H1 (cell line): ENCODE results near the gene TLE5. TPM values are rescaled to one million over a fixed set of nuclear protein-coding genes. Genes with fewer than 3 reads are reported as not detected.

Experiments used
- CTCF ChIA-PET: fragments of 300-600 bp; sonication (Branson Sonifier 250); formaldehyde crosslinking; loops from one replicate; lab custom pipeline; 2021; ENCODE audit not compliant: partially characterized antibody; lab: Charles Lee
- POLR2A ChIA-PET: fragments of 300-600 bp; sonication (Branson Sonifier 250); formaldehyde crosslinking; loops from one replicate; lab custom pipeline; 2021; ENCODE audit warnings: inconsistent platforms; ENCODE audit not compliant: partially characterized antibody; lab: Charles Lee
- DNase-seq, 2 experiments: peaks; one replicate each; pipeline versions ENCODE4 v3.0.0 to v3.0.0-alpha.2; 2010 to 2022; ENCODE audit warnings: low spot score in 2 of 2, low read depth in 1 of 2, mixed read lengths in 1 of 2
- FAIRE-seq: peaks from 2 replicates; lab custom pipeline; 2011; peaks lifted over from hg19 to GRCh38; lab: Jason Lieb, UNC
- H2AFZ ChIP-seq: 2 replicates; pipeline ENCODE4 v1.8.1; 2012; ENCODE audit warnings: low read length, inconsistent platforms
- H2AK5ac ChIP-seq: 2 replicates; pipeline ENCODE4 v1.6.1; 2013; ENCODE audit warnings: low read depth, low read length
- H2BK120ac ChIP-seq: replicated peaks from 2 replicates; pipeline ENCODE3; 2013; ENCODE audit warnings: low read depth, low read length, inconsistent platforms
- H2BK12ac ChIP-seq: 2 replicates; pipeline ENCODE4 v1.6.1; 2013; ENCODE audit warnings: low read depth, low read length
- H2BK15ac ChIP-seq: 2 replicates; pipeline ENCODE4 v1.6.1; 2013; ENCODE audit warnings: low read length
- H2BK20ac ChIP-seq: 2 replicates; pipeline ENCODE4 v1.6.1; 2013; ENCODE audit warnings: low read length
- H2BK5ac ChIP-seq: 2 replicates; pipeline ENCODE4 v1.6.1; 2013; ENCODE audit warnings: low read depth, low read length
- H3K14ac ChIP-seq: 2 replicates; pipeline ENCODE4 v1.6.1; 2013; ENCODE audit warnings: inconsistent platforms; ENCODE audit not compliant: insufficient read length
- H3K18ac ChIP-seq: 2 replicates; pipeline ENCODE4 v1.6.1; 2013; ENCODE audit warnings: low read length; ENCODE audit errors: extremely low read depth
- H3K23ac ChIP-seq: 2 replicates; pipeline ENCODE4 v1.6.1; 2013; ENCODE audit warnings: inconsistent platforms; ENCODE audit not compliant: insufficient read length
- H3K23me2 ChIP-seq: 2 replicates; pipeline ENCODE4 v1.6.1; 2013; ENCODE audit warnings: low read depth, low read length
- H3K27ac ChIP-seq: 2 replicates; pipeline ENCODE4 v1.6.1; 2011; ENCODE audit warnings: low read depth, low read length, inconsistent platforms
- H3K27me3 ChIP-seq, 4 experiments: replicated peaks in 1 of 4; 1 replicate in 1 of 4; 2 replicates in 3 of 4; pipeline versions ENCODE4 v1.6.1 to v1.8.1; 2011 to 2013; ENCODE audit warnings: low read length in 3 of 4, mild to moderate bottlenecking in 3 of 4, inconsistent platforms in 2 of 4, mixed read lengths in 2 of 4, moderate library complexity in 1 of 4; ENCODE audit not compliant: control insufficient read depth in 3 of 4, insufficient read depth in 3 of 4; ENCODE audit errors: extremely low read depth in 1 of 4
- H3K36me3 ChIP-seq, 4 experiments: 2 replicates each; pipeline versions ENCODE4 v1.6.1 to v1.8.1; 2011 to 2013; ENCODE audit warnings: mild to moderate bottlenecking in 4 of 4, low read length in 3 of 4, moderate library complexity in 2 of 4, control low read depth in 1 of 4, inconsistent platforms in 1 of 4; ENCODE audit not compliant: insufficient read depth in 4 of 4, control insufficient read depth in 2 of 4
- H3K4ac ChIP-seq: replicated peaks from 2 replicates; pipeline ENCODE3; 2013; ENCODE audit warnings: low read length, low read depth, mixed read lengths, inconsistent platforms; ENCODE audit not compliant: insufficient read length
- H3K4me1 ChIP-seq, 4 experiments: replicated peaks in 1 of 4; 1 replicate in 1 of 4; 2 replicates in 3 of 4; pipeline versions ENCODE4 v1.6.1 to v1.8.1; 2011 to 2013; ENCODE audit warnings: low read length in 3 of 4, inconsistent platforms in 2 of 4, mixed read lengths in 1 of 4; ENCODE audit not compliant: insufficient read depth in 4 of 4, control insufficient read depth in 3 of 4
- H3K4me2 ChIP-seq, 2 experiments: 2 replicates each; pipeline versions ENCODE4 v1.6.1 to v1.8.1; 2011 to 2013; ENCODE audit warnings: low read depth in 2 of 2, low read length in 2 of 2, control low read depth in 1 of 2, inconsistent platforms in 1 of 2, mild to moderate bottlenecking in 1 of 2; ENCODE audit not compliant: insufficient read depth in 1 of 2
- H3K4me3 ChIP-seq, 4 experiments: fragments of 200-600, 300-600 bp in 1 of 4; sonication (generic), shearing (Covaris generic), sonication (Bioruptor Twin) in 1 of 4; 2 replicates each; pipeline versions ENCODE4 v1.5.1 to v1.8.1; 2011 to 2016; ENCODE audit warnings: low read length in 4 of 4, low read depth in 3 of 4, control low read depth in 2 of 4, inconsistent platforms in 2 of 4, mild to moderate bottlenecking in 2 of 4, mixed read lengths in 1 of 4, moderate library complexity in 1 of 4; ENCODE audit not compliant: insufficient read depth in 2 of 4; ENCODE audit errors: extremely low read depth in 1 of 4
- H3K56ac ChIP-seq: replicated peaks from 2 replicates; pipeline ENCODE3; 2013; ENCODE audit warnings: low read depth, mild to moderate bottlenecking, mixed read lengths, low read length, inconsistent platforms; ENCODE audit not compliant: insufficient read length
- H3K79me1 ChIP-seq: 2 replicates; pipeline ENCODE4 v1.6.1; 2013; ENCODE audit warnings: low read depth, low read length, control low read depth
- H3K79me2 ChIP-seq, 2 experiments: 2 replicates each; pipeline versions ENCODE4 v1.6.1 to v1.8.1; 2012 to 2013; ENCODE audit warnings: low read length in 2 of 2, mild to moderate bottlenecking in 2 of 2, inconsistent platforms in 1 of 2; ENCODE audit not compliant: insufficient read depth in 2 of 2, control insufficient read depth in 1 of 2
- H3K9ac ChIP-seq, 4 experiments: replicated peaks in 1 of 4; 1 replicate in 1 of 4; 2 replicates in 3 of 4; pipeline versions ENCODE4 v1.6.1 to v1.8.1; 2011 to 2013; ENCODE audit warnings: low read depth in 3 of 4, low read length in 3 of 4, control low read depth in 2 of 4, mild to moderate bottlenecking in 2 of 4, moderate library complexity in 2 of 4, inconsistent platforms in 1 of 4; ENCODE audit errors: extremely low read depth in 1 of 4
- H3K9me3 ChIP-seq, 2 experiments: 2 replicates each; pipeline versions ENCODE4 v1.6.1 to v1.8.1; 2012 to 2013; ENCODE audit warnings: mild to moderate bottlenecking in 2 of 2, moderate library complexity in 2 of 2, control low read depth in 1 of 2, inconsistent platforms in 1 of 2, low read depth in 1 of 2, low read length in 1 of 2, mixed read lengths in 1 of 2; ENCODE audit not compliant: insufficient read depth in 2 of 2
- H4K20me1 ChIP-seq, 2 experiments: replicated peaks in 1 of 2; 2 replicates each; pipeline versions ENCODE3 to v1.8.1; 2011 to 2013; ENCODE audit warnings: inconsistent platforms in 2 of 2, low read length in 2 of 2, mild to moderate bottlenecking in 1 of 2; ENCODE audit not compliant: insufficient read depth in 2 of 2, control insufficient read depth in 1 of 2
- H4K5ac ChIP-seq: 2 replicates; pipeline ENCODE4 v1.6.1; 2013; ENCODE audit warnings: low read length, low read depth, mixed read lengths, inconsistent platforms; ENCODE audit not compliant: insufficient read length
- H4K8ac ChIP-seq: 2 replicates; pipeline ENCODE4 v1.8.0; 2013; ENCODE audit warnings: mild to moderate bottlenecking, moderate library complexity, low read length, inconsistent platforms; ENCODE audit not compliant: insufficient read depth; ENCODE audit errors: extremely low read depth
- H4K91ac ChIP-seq: replicated peaks from 2 replicates; pipeline ENCODE3; 2013; ENCODE audit warnings: low read length, mixed read lengths, inconsistent platforms; ENCODE audit not compliant: insufficient read length
- CBX8 ChIP-seq: fragments of 300-800, 300-1000 bp; sonication (generic); IDR thresholded peaks from 2 replicates; pipeline ENCODE4 v1.7.1; 2016; ENCODE audit warnings: low read depth, low read length, borderline replicate concordance
- KDM1A ChIP-seq: fragments of 200-600, 300-600 bp; sonication (generic); IDR thresholded peaks from 2 replicates; pipeline ENCODE4 v1.7.1; 2016; ENCODE audit warnings: mild to moderate bottlenecking, low read length, borderline replicate concordance
- RBBP5 ChIP-seq: IDR thresholded peaks from 2 replicates; pipeline ENCODE4 v1.7.1; 2012; ENCODE audit warnings: low read depth, mild to moderate bottlenecking, inconsistent platforms, low read length, moderate library complexity, borderline replicate concordance
- TCF12 ChIP-seq: IDR thresholded peaks from 2 replicates; pipeline ENCODE4 v1.6.1; 2011; ENCODE audit warnings: low read depth, mild to moderate bottlenecking, low read length
- WGBS, 2 experiments: shearing (Covaris generic) in 1 of 2; methylation state at CpG; one replicate each; pipeline versions ENCODE4 v1.1.6 to v1.1.7; 2013 to 2015; ENCODE audit warnings: low lambda C conversion rate in 2 of 2, mixed read lengths in 2 of 2, inconsistent platforms in 1 of 2, low coverage in 1 of 2, missing lambda C conversion rate in 1 of 2; ENCODE audit not compliant: insufficient replicate concordance in 2 of 2, insufficient coverage in 1 of 2, insufficient read length in 1 of 2; ENCODE audit errors: extremely low coverage in 1 of 2, missing lambda C conversion rate in 1 of 2; 5-methylcytosine and 5-hydroxymethylcytosine counted together
- polyA plus RNA-seq, 7 experiments: library from polyadenylated mRNA; depleted of rRNA in 3 of 7; stranded (reverse) in 5 of 7; unstranded in 2 of 7; fragments of >200 nt in 5 of 7; fragments of 200-250 nt in 2 of 7; gene quantifications; 1 replicate in 5 of 7; 2 replicates in 1 of 7; 4 replicates in 1 of 7; pipeline versions ENCODE4 v1.2.1 to v1.2.3, GENCODE V29; 2011 to 2013; ENCODE audit warnings: missing spikeins in 2 of 7, mixed read lengths in 2 of 7
- total RNA-seq: library from RNA; stranded (reverse); fragmentation: NEBNext Ultra II Directional; extraction: Animal tissue kit (Norgen Biotek cat#: 25700); gene quantifications from 2 replicates; pipeline ENCODE4 v1.2.1, GENCODE V29; 2021

The TLE5 gene
- total and polyA plus RNA-seq, 2 of the 8 experiments (the other 6 are each of a cell fraction or from before 2014, with no cell fraction given) = 187 to 285 TPM

GRCh38 chr19:3005345-3005744, 57.0 kb downstream of the TLE5 start:
- H3K4me1 ChIP-seq = peaks cover 0 to 10% (median 2%) of the 10 kb centered on the region in 4 experiments; a peak in 3 of 7 replicates
- no peak overlapping the region for H2AK5ac ChIP-seq
- H3K4me3 ChIP-seq = no peak overlapping the region
- 95% methylated on average over 15 of the region's 18 CpGs; no CpG with 5 or more reads in 1 of the 2 experiments for WGBS, 2 experiments
- no peak overlapping the region for H2BK12ac ChIP-seq
- no peaks in the 10 kb centered on the region for H3K79me2 ChIP-seq
- peaks cover 0 to 2% of the 10 kb centered on the region in 2 experiments for H4K20me1 ChIP-seq
- FAIRE-seq = no peak
- H2AFZ ChIP-seq = no peak overlapping the region
- H3K23ac ChIP-seq = no peak overlapping the region
- no peak overlapping the region for H2BK5ac ChIP-seq
- ChIA-PET POLR2A (interaction anchor here (0.7 to 2.5 kb wide), 5 partner anchors 10 to 41 kb away, joined by 3 to 9 read pairs (median 4); no protein-coding TSS in a partner anchor), CTCF (interaction anchor here (0.6 to 2.2 kb wide), 9 partner anchors 9 to 121 kb away, joined by 3 to 7 read pairs (median 4); no protein-coding TSS in a partner anchor)
- H2BK15ac ChIP-seq = peak overlapping the region; percentile 61; the same call in 1 of the 2 replicates
- no peak overlapping the region for H3K9ac ChIP-seq
- H3K56ac ChIP-seq = no peak overlapping the region
- H2BK20ac ChIP-seq = no peak overlapping the region
- H3K23me2 ChIP-seq = no peaks in the 10 kb centered on the region
- no peak overlapping the region for H4K5ac ChIP-seq
- H3K9me3 ChIP-seq = no peaks in the 10 kb centered on the region
- no peak overlapping the region for H3K27ac ChIP-seq
- peak overlapping the region in 1 of 2 experiments; percentile 21; a peak in 1 of 4 replicates for H3K4me2 ChIP-seq
- H3K18ac ChIP-seq = no peak overlapping the region; the same call in 1 of the 2 replicates
- H4K91ac ChIP-seq = peak overlapping the region; percentile 59
- 0 out of 2 replicates have a peak overlapping the region, but pooled peaks have one; percentile 21 for H4K8ac ChIP-seq
- DNase-seq = no peak
- no peak overlapping the region for H2BK120ac ChIP-seq
- H3K36me3 ChIP-seq = no peaks in the 10 kb centered on the region
- H3K27me3 ChIP-seq = no peaks in the 10 kb centered on the region
- H3K4ac ChIP-seq = no peak overlapping the region
- no peak for TF ChIP-seq RBBP5
- TF ChIP-seq TCF12 = no peak
- TF ChIP-seq CBX8 = no peak
- TF ChIP-seq KDM1A = no peak
- H3K79me1 ChIP-seq = no peaks in the 10 kb centered on the region
- no peak overlapping the region for H3K14ac ChIP-seq
